Esophagus muscularis mucosa (tissue), 4 donors: ENCODE data around the gene PCGF2. TPM values are rescaled to one million over a fixed set of nuclear protein-coding genes. Genes with fewer than 3 reads are reported as not detected.
A peak's percentile ranks its signal among the peaks of the same experiment; 100 is the strongest.

Source experiments
- DNase-seq: peaks from one replicate; pipeline ENCODE4 v3.0.0-alpha.2; 2017; ENCODE audit errors: extremely low spot score
- H3K27ac ChIP-seq, 4 donors: fragments of 200-600 bp; sonication (generic); replicated peaks in 1 of 4; 1 replicate in 3 of 4; 2 replicates in 1 of 4; pipeline ENCODE4 v1.5.1; 2016 to 2019; ENCODE audit warnings: mild to moderate bottlenecking in 1 of 4
- H3K27me3 ChIP-seq, 4 donors: fragments of 200-600 bp; sonication (generic); one replicate each; pipeline versions ENCODE4 v1.5.1 to v1.6.0; 2016 to 2019
- H3K36me3 ChIP-seq, 4 donors: fragments of 200-600 bp; sonication (generic); one replicate each; pipeline ENCODE4 v1.5.1; 2016 to 2019
- H3K4me1 ChIP-seq, 4 donors: fragments of 200-600 bp; sonication (generic); one replicate each; pipeline ENCODE4 v1.5.1; 2016 to 2019
- H3K4me3 ChIP-seq, 4 donors: fragments of 200-600 bp; sonication (generic); 1 replicate in 2 of 4; 2 replicates in 2 of 4; pipeline ENCODE4 v1.5.1; 2016 to 2019; ENCODE audit warnings: mild to moderate bottlenecking in 4 of 4, moderate library complexity in 1 of 4
- H3K9me3 ChIP-seq, 4 donors: fragments of 200-600 bp; sonication (generic); 1 replicate in 3 of 4; 2 replicates in 1 of 4; pipeline ENCODE4 v1.5.1; 2016 to 2019
- EP300 ChIP-seq: sonication (generic); formaldehyde crosslinking; IDR thresholded peaks from one replicate; pipeline ENCODE4 v1.6.1; 2017; ENCODE audit warnings: antibody characterized with exemption
- POLR2A ChIP-seq: fragments of 450-650 bp; IDR thresholded peaks from one replicate; pipeline ENCODE4 v1.6.1; 2017; ENCODE audit warnings: antibody characterized with exemption, moderate library complexity, mild to moderate bottlenecking, low read depth
- POLR2AphosphoS5 ChIP-seq, 2 donors: sonication (generic); formaldehyde crosslinking; IDR thresholded peaks; one replicate each; pipeline ENCODE4 v1.6.1; 2017; ENCODE audit warnings: antibody characterized with exemption in 2 of 2
- WGBS: methylation state at CpG from one replicate; pipeline ENCODE4 v1.1.5; 2018; 5-methylcytosine and 5-hydroxymethylcytosine counted together
- intact Hi-C: fragments of 100-400 bp; cut with DNase I; formaldehyde crosslinking; loops from one replicate; pipeline ENCODE4 v1.15.1; 2023
- total RNA-seq, 4 donors: library from RNA; depleted of rRNA; stranded (reverse); fragments of >200 nt; gene quantifications; one replicate each; pipeline versions ENCODE4 v1.1.0 to v1.2.1, GENCODE V29; 2016
- TF ChIP-seq, protein P1 (sequence below), 3 experiments: fragments of 200-600 bp in 2 of 3; fragments of 450-650 bp in 1 of 3; sonication (generic) in 2 of 3; IDR thresholded peaks; one replicate each; pipeline ENCODE4 v1.5.1; 2017 to 2019; ENCODE audit warnings: antibody characterized with exemption in 3 of 3, mild to moderate bottlenecking in 2 of 3, moderate library complexity in 1 of 3

Gene PCGF2
- total RNA-seq, 4 donors from 2014 or later, result 10.3 to 15.7 (median 12.4) TPM

DNA sequence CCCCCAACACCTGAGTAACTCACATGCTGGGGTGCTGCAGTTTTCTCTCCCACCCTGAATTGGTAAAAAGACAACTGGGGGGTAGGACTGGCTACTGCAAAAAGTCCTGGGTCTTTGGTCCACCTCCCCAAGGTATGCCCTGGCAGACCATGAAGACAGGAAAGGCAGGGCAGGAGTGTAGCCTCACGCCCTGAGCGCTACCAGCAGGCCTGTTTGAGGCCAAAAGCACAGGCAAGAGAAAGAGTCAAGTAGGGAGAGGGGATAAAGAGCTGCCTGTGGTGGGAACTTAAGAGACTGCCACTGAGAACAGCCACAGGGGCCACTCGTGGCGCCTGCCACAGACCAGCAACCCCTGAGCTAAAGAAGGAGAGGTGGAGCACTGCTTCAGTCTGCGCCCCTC, 18.2 kb upstream of the PCGF2 start:
- no peaks in the 10 kb centered on the region for H3K27me3 ChIP-seq
- no peak overlapping the region for H3K4me3 ChIP-seq
- no peaks in the 10 kb centered on the region for H3K9me3 ChIP-seq
- peaks cover 0 to 10% (median 7%) of the 10 kb centered on the region in 4 donors for H3K4me1 ChIP-seq
- DNase-seq, result no peak
- H3K36me3 ChIP-seq, result peaks cover 55 to 100% (median 96%) of the 10 kb centered on the region in 4 donors
- intact Hi-C loops, result no loop called here
- 78% methylated on average over 5 of the region's 5 CpGs for WGBS
- TF ChIP-seq POLR2AphosphoS5 (IDR thresholded peaks at IDR 0.05) (no peak), EP300 (no peak), POLR2A (no peak)
- TF ChIP-seq, protein P1, sequence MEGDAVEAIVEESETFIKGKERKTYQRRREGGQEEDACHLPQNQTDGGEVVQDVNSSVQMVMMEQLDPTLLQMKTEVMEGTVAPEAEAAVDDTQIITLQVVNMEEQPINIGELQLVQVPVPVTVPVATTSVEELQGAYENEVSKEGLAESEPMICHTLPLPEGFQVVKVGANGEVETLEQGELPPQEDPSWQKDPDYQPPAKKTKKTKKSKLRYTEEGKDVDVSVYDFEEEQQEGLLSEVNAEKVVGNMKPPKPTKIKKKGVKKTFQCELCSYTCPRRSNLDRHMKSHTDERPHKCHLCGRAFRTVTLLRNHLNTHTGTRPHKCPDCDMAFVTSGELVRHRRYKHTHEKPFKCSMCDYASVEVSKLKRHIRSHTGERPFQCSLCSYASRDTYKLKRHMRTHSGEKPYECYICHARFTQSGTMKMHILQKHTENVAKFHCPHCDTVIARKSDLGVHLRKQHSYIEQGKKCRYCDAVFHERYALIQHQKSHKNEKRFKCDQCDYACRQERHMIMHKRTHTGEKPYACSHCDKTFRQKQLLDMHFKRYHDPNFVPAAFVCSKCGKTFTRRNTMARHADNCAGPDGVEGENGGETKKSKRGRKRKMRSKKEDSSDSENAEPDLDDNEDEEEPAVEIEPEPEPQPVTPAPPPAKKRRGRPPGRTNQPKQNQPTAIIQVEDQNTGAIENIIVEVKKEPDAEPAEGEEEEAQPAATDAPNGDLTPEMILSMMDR (IDR thresholded peaks at IDR 0.05), result no peak
- H3K27ac ChIP-seq, result no peak overlapping the region

DNA sequence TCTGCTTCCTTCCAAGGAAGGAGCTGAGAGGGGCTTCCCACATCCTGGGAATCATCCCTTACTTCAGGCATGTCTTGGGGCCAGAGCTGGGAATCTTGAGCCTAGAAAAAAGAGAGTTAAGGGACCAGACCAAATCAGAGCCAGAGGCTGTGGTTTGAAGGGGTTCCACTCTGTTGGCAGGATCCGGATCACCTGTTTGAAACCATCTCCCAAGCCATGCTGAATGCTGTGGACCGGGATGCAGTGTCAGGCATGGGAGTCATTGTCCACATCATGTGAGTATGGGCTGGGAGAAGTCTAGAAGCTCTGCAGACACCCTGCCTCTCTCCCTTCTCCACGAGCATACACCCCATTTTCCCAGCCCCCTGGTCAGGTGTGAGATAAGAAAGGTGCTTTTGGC, 14.1 kb upstream of the PCGF2 start:
- peaks cover 66 to 100% (median 93%) of the 10 kb centered on the region in 4 donors for H3K36me3 ChIP-seq
- 95% methylated on average over 2 of the region's 3 CpGs for WGBS
- no peak overlapping the region for H3K27ac ChIP-seq
- no peaks in the 10 kb centered on the region for H3K9me3 ChIP-seq
- TF ChIP-seq POLR2AphosphoS5 (IDR thresholded peaks at IDR 0.05), result no peak
- no peak for TF ChIP-seq POLR2A
- H3K27me3 ChIP-seq, result no peaks in the 10 kb centered on the region
- H3K4me3 ChIP-seq, result no peak overlapping the region
- no peaks in the 10 kb centered on the region for H3K4me1 ChIP-seq
- intact Hi-C loops, result no loop called here
- no peak for DNase-seq

DNA sequence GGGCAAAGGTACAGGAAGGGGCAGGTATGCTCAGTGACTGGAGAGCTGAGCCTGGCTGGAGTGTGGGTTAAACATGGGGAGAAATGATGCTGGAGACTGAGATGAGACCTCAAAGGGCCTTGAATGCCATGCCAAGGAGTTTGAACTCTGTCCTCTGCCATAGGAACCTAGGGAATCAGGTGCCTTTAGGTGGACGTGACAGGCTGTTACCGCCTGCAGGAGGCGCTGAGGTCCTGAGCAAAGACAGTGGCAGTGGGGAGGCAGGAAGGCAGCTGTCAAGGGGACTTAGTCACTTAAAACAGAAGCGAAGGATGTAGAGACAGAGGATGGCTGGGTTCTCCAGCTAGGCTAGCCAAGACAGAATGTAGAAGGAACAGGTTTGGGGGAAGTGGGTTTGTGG, 13.5 kb upstream of the PCGF2 start:
- H3K4me3 ChIP-seq, result no peak overlapping the region
- no peak for DNase-seq
- no peaks in the 10 kb centered on the region for H3K4me1 ChIP-seq
- no peaks in the 10 kb centered on the region for H3K9me3 ChIP-seq
- peaks cover 71 to 100% (median 93%) of the 10 kb centered on the region in 4 donors for H3K36me3 ChIP-seq
- intact Hi-C loops, result no loop called here
- no peak for TF ChIP-seq POLR2A
- TF ChIP-seq POLR2AphosphoS5 (IDR thresholded peaks at IDR 0.05), result no peak
- TF ChIP-seq, protein P1 (IDR thresholded peaks at IDR 0.05), result no peak
- TF ChIP-seq EP300, result no peak
- no peak overlapping the region for H3K27ac ChIP-seq
- H3K27me3 ChIP-seq, result no peaks in the 10 kb centered on the region
- WGBS, result 79% methylated on average over 4 of the region's 4 CpGs

DNA sequence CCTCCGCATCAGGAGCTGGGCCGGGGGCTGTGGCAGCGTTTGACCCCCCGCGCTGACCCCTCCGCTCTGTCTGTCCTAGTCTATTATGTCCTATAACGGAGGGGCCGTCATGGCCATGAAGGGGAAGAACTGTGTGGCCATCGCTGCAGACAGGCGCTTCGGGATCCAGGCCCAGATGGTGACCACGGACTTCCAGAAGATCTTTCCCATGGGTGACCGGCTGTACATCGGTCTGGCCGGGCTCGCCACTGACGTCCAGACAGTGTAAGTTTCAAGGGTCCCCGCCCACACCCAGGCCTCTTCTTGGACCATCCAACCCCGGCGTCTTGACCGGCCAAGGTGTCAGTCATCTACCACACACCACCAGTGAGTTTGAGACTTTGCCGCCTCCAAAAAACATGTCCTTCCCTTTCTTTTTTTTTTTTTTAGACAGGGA, 5.0 kb upstream of the PCGF2 start:
- DNase-seq, result no peak
- Histone ChIP-seq H3K4me3 (peak overlapping the region; percentile 84 to 97 (median 92)), H3K9me3 (no peaks in the 10 kb centered on the region), H3K36me3 (peaks cover 24 to 42% (median 36%) of the 10 kb centered on the region in 4 donors), H3K27ac (peak overlapping the region; percentile 87 to 97 (median 94)), H3K27me3 (peaks cover 0 to 6% (median 0%) of the 10 kb centered on the region in 4 donors), H3K4me1 (peaks cover 45 to 68% (median 58%) of the 10 kb centered on the region in 4 donors)
- 12% methylated on average over 10 of the region's 22 CpGs for WGBS
- intact Hi-C loops, result no loop called here
- TF ChIP-seq POLR2AphosphoS5 (IDR thresholded peaks at IDR 0.05), result no peak
- TF ChIP-seq POLR2A, result no peak
- TF ChIP-seq EP300, result no peak
- TF ChIP-seq, protein P1 (IDR thresholded peaks at IDR 0.05), result no peak

DNA sequence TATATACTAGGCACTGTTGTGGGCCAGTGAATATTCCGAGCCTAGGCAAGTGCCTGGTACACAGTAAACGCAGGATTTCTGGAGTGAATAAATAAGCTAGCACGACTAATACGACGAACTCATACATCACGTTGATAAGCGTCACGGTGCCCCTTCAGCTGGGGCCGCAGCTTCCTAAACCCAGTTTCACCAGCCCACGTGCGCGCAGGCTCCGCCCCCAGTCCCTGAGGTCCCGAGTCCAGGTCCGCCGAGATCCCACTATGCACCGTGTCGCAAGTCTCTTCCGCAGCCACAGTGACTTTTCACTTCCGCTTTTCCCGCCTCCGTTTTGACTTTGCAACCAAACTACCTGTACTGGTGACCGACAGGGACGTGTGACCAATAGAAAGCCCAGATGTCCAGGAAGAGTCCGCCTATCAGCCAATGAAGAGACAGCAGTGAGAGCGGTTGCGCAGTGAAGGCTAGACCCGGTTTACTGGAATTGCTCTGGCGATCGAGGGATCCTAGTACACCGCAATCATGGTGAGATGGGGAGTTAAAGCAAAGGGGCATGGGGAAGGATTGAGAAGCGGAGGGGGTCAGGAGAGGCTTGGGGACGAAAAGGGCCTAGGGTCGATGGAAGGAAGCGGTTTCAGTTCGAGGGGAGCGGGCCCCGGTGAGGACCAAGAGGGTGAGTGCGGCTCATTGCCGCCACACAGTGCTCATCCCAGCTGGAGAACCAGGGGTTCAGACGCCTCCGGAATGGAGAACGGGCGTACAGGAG, 4.4 kb upstream of the PCGF2 start, which contains the start of gene PSMB3:
PSMB3 (plus strand) TSS at position 434 of the 763 bp plus-strand sequence; CDS start at position 520, 86 bp downstream.
- WGBS, result under 1% methylated on average over 26 of the region's 44 CpGs
- H3K36me3 ChIP-seq, result peaks cover 18 to 36% (median 31%) of the 10 kb centered on the region in 4 donors
- TF ChIP-seq POLR2AphosphoS5 (IDR thresholded peaks at IDR 0.05), result peak; percentile 84 to 87
- TF ChIP-seq EP300, result no peak
- peak within 1 kb of the TSS; percentile 87 to 97 (median 94) for H3K27ac ChIP-seq
- intact Hi-C loops, result no loop called here
- peak; percentile 100 for DNase-seq
- no peaks in the 10 kb centered on the region for H3K9me3 ChIP-seq
- H3K4me1 ChIP-seq, result peaks cover 45 to 74% (median 61%) of the 10 kb centered on the region in 4 donors
- peaks cover 0 to 6% (median 0%) of the 10 kb centered on the region in 4 donors for H3K27me3 ChIP-seq
- peak within 1 kb of the TSS; percentile 84 to 97 (median 92) for H3K4me3 ChIP-seq
